GM21786 (cell line): Measurements from ENCODE around the gene CEBPE.

ENCODE experiments used
- ATAC-seq: cut with Tn5 transposase; IDR thresholded peaks from one replicate; pipeline ENCODE4 v1.9.1; 2021; ENCODE audit not compliant: unreplicated experiment

The CEBPE gene

GRCh38 chr14:23145794-23146350, 26.8 kb upstream of the CEBPE start:
- no peak for ATAC-seq

- no peak for ATAC-seq
These were observed 24.9 kb upstream of the CEBPE start for GRCh38 chr14:23143911-23144310.

DNA sequence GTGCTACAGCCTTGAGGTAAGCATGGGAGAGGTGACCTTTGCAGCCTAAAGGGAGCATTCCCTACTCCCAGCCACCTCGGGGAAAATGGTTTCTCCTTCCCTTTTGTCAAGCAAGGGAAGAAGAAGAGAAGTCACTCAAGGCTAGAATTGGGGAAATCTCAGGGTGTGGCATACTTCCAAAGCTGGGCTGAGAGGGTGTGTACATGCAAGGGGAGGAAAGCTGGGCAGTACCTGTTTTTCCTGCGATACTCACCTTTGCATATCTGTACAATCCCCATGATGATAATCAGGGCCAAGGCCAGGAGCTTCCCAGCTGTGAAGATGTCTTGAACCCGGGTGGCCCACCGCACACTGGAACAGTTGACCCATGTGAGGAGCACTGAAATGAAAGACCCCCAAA, 23.8 kb upstream of the CEBPE start:
- no peak for ATAC-seq

DNA sequence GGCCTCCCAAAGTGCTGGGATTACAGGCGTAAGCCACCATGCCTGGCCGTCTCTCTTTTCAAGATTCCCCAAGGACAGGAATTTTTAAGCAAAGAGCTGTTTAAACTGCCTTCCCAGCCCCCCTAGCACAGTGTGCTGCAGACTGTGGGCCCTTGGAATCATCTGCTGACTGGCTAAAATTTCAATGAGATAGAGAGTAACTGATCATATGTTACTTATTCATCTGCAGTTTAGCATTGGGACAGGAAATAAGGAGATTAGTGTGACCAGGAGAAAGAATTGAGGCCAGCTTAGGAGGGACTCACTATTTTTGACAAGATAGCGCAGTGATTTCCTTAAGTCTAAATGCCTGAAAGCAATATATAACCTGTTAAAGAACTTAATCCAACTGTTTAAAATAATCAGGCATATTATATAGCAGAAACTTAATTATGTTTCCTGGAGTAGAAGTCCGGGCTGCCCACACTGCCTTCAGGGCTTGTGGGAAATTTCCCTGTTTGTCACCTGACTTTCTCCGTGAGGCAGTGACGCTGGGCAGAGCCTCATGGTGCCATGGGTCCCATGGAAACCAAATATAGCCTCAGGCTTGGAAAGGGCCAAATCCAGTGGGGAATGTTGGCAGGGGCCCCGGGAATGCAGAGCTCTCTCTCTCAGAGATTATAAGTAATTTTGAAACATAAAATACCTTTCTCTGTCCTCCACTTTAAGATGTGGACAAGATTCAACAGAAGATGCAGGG, 22.8 kb upstream of the CEBPE start:
- ATAC-seq, result no peak

GRCh38 chr14:23140371-23140770, 21.3 kb upstream of the CEBPE start:
- no peak for ATAC-seq

GRCh38 chr14:23139874-23140273, 20.8 kb upstream of the CEBPE start:
- ATAC-seq, result no peak

GRCh38 chr14:23137813-23138535, 18.9 kb upstream of the CEBPE start:
- ATAC-seq, result no peak

DNA sequence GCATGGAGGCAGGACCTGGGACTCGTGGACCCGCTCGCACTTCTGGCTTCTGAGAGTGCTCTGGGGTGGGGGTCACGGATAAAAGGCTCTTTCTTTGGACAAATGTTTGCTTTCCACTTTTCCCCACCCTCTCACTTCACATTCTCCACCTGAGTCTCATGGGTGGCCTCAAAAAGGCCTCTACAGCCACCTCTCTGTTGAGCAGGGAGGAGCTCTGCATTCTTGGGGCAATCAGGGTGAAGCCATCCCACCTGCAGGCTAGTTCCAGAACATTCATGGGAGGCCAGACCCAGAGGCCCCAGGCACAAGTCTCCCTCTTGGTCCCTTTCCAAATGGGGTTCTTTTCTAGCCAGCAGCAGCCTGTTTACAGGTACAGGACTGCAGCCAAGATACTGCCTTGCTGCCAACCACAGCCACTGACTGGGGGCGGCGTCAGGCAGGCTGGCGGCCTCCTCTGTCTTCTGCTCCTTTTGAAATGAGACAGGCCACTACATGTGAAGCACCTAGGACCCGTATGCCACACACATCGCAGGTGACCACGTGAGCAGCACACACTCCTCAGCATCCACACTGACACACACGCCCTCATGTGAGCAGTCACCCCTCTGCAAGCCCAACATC, 18.2 kb upstream of the CEBPE start:
- no peak for ATAC-seq

- no peak for ATAC-seq
These were observed 17.6 kb upstream of the CEBPE start for GRCh38 chr14:23136566-23137133.

GRCh38 chr14:23132970-23133369, 13.9 kb upstream of the CEBPE start:
- ATAC-seq, result no peak

DNA sequence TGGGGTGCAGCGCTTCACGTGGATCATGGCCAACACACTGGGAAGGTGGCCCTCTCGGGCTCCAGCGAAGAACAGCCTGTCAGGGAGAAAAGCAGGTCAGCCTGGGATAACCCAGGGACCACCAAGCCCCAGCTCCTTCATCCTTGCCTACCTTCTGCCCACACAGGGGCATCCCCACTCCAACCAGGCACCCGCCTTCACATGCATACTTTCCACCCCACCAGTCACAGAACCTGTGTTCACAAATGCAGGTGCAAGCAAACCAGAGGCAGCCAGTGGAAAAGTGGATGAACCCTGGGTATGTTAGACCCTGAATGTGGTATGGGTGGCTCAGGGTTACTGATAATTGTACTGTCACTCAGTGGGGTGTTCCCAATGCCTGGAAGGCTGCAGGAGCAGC, 12.4 kb upstream of the CEBPE start:
- no peak for ATAC-seq

DNA sequence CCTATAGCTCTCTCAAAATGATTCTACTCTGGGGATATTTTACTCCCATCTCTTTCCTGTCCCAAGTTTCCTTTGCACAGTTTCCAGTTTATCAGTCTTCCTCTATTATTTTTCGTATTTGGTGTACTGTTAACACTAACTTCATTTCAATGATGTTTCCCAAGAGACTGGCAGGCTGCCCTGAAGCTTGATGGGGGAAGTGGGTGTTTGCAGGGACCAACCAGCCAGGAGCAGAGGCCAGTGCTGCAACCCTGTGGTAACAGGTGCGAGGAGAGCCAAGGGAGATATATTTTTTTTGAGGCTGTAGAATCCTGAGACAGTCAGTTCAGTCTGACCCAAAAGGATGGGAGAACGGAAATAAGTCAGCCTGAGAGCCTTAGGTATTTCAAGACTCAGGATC, 11.8 kb upstream of the CEBPE start:
- ATAC-seq, result no peak

- no peak for ATAC-seq
These were observed 10.8 kb upstream of the CEBPE start for GRCh38 chr14:23129759-23130316.

GRCh38 chr14:23128969-23129758, 10.1 kb upstream of the CEBPE start:
- ATAC-seq, result no peak

GRCh38 chr14:23127861-23128260, 8.8 kb upstream of the CEBPE start:
- ATAC-seq, result no peak

DNA sequence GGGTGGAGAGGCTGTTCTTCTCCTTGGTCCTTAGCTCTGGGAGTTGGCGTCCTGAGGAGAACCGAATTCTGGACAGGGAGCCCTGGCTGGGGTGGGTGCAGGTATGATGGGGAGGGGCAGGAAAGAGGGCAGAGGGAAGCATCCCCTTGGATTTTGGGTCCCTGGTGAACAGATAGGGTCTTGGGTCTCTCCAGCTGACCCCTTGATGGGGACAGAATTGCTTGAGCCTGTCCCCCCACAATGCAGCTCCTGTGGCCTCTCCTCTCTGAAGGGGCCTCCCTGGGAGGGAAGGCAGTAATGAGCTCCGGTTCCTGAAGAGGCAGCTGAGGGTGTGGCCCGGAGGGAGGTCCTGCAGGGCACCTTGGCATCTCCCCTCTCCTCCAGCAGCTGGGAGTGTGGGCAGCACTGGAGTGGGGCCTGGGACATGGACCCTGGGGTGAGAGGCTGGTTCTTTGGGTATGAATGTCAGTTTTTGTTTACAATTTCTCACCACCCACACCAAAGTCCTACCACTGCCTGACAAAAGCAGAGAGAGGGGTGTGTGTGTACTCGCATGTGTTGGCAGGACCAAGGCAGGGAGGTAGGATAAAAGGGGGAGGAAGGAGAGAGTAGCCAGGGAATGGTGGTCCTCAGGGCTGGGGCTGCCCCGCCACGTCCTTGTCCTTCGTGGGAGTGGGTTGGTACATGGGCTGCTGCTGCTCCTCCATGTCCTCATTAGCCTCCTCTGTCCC, 7.7 kb upstream of the CEBPE start:
- ATAC-seq, result no peak

DNA sequence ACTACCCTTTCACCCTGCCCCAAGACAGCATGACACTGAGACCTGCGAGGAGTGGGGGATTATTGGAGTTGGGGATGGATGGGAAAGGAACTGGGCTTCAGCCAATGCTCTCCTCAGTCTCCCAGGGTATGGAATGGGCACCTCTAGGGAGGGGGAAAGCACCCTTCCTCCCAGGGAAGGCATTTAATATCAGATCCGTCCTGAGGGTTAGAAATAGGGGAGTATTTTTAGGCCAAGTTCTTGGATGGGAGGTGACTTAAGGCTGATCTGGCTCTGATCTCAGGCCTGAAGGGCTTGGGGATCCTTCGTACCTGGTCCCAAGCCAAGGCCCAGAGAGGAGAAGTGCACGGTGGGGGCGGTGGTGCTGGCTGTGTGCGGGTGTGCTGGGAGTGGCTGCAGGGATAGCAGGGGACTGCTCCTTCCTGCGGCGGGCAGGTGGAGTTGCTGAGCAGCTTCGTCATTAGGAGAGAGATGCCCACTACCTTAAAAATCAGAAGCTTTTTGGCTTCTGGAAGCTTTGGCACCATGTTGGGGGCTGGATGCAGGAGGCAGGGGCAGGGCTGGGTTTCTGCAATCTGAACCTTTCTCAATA, 7.0 kb upstream of the CEBPE start:
- ATAC-seq, result no peak

DNA sequence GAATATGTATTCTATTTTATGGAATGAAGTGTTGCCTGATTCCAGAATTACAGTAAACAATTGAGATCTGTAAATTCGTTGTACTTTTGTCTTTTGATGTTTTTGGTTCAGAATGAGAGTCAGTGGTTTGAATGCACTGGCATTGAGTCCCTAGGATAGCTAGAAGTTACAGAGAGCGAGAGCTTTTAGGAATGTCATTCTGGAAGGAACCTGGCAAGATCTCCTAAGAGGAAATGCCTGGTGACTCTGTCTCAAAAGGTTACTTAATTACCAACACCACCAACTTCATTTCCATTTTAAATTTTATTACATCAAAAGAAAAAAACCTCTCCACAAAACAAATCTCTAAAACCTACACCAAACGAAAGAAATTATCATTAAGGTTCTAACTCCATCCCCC, 6.0 kb upstream of the CEBPE start:
- no peak for ATAC-seq

DNA sequence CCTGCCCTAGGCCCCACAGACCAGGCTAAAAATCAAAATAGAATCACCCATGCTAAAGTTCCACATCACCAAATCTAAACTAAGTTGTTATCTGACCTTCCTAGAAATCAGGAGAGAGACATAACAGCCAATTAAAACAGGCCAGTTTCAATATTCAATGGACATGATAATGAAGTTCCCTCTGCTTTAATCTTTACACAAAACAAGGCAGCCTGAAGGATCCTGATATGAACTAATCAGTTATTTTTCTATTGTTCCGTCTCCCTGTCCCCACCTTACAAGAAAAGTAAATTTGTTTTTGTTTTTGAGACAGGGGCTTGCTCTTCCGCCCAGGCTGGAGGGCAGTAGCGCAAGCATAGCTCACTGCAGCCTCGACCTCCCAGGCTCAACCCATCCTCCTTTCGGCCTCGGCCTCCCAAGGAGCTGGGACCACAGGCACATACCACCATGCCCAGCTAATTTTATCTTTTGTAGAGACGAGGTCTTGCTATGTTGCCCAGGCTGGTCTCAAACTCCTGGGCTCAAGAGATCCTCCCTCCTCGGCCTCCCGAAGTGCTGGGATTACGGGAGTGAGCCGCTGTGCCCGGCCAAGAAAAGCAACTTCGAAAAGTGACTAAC, 5.4 kb upstream of the CEBPE start:
- no peak for ATAC-seq
